ENCODE measurements around the gene TMEFF2. TPM values are rescaled to one million over a fixed set of nuclear protein-coding genes. Genes with fewer than 3 reads are reported as not detected.

TMEFF2 gene
- total RNA-seq, 2 donors from 2014 or later, result 0.21 TPM; not detected in 1

- no peak overlapping the region for H3K4me3 ChIP-seq
- H3K9me3 ChIP-seq, result no peaks in the 10 kb centered on the region
- DNase-seq (ENCODE audit: low spot score) (no peak), ATAC-seq (ENCODE audit: insufficient number of reproducible peaks, low FRiP score, low read depth) (no peak)
- H3K27me3 ChIP-seq (replicated peaks; ENCODE audit: insufficient read depth), result no peaks in the 10 kb centered on the region
- H3K4me1 ChIP-seq (ENCODE audit: control insufficient read depth in 1 of 2, low read depth in 2 of 2), result no peaks in the 10 kb centered on the region
- no peaks in the 10 kb centered on the region for H3K36me3 ChIP-seq
- no peak for TF ChIP-seq CTCF (IDR thresholded peaks at IDR 0.05)
- H3K27ac ChIP-seq, result no peak overlapping the region
Measured at GRCh38 chr2:191991442-191991841, 203.3 kb downstream of the TMEFF2 start.

- DNase-seq (ENCODE audit: low spot score), result no peak
- no peak for ATAC-seq (ENCODE audit: insufficient number of reproducible peaks, low FRiP score, low read depth)
Measured at GRCh38 chr2:191985740-191986139, 209.0 kb downstream of the TMEFF2 start.

GRCh38 chr2:191983591-191983990 lies 211.1 kb downstream of the TMEFF2 start:
- Histone ChIP-seq H3K36me3 (no peaks in the 10 kb centered on the region), H3K27ac (no peak overlapping the region), H3K9me3 (no peaks in the 10 kb centered on the region), H3K4me3 (no peak overlapping the region), H3K27me3 (replicated peaks; ENCODE audit: insufficient read depth) (no peaks in the 10 kb centered on the region), H3K4me1 (ENCODE audit: control insufficient read depth in 1 of 2, low read depth in 2 of 2) (peaks cover 0 to 7% of the 10 kb centered on the region in 2 donors)
- no peak for DNase-seq (ENCODE audit: low spot score)
- ATAC-seq (ENCODE audit: insufficient number of reproducible peaks, low FRiP score, low read depth), result no peak
- TF ChIP-seq CTCF (IDR thresholded peaks at IDR 0.05), result no peak

More at GRCh38 chr2:191985740-191986139, 209.0 kb downstream of the TMEFF2 start:
- Histone ChIP-seq H3K36me3 (no peaks in the 10 kb centered on the region), H3K9me3 (no peaks in the 10 kb centered on the region), H3K27ac (no peak overlapping the region), H3K4me1 (ENCODE audit: control insufficient read depth in 1 of 2, low read depth in 2 of 2) (peaks cover 0 to 7% of the 10 kb centered on the region in 2 donors), H3K27me3 (replicated peaks; ENCODE audit: insufficient read depth) (no peaks in the 10 kb centered on the region), H3K4me3 (no peak overlapping the region)
- no peak for TF ChIP-seq CTCF (IDR thresholded peaks at IDR 0.05)

- peaks cover 0 to 7% of the 10 kb centered on the region in 2 donors for H3K4me1 ChIP-seq (ENCODE audit: control insufficient read depth in 1 of 2, low read depth in 2 of 2)
- no peaks in the 10 kb centered on the region for H3K9me3 ChIP-seq
- H3K27ac ChIP-seq, result no peak overlapping the region
- TF ChIP-seq CTCF (IDR thresholded peaks at IDR 0.05), result no peak
- H3K36me3 ChIP-seq, result no peaks in the 10 kb centered on the region
- H3K4me3 ChIP-seq, result no peak overlapping the region
- ATAC-seq (ENCODE audit: insufficient number of reproducible peaks, low FRiP score, low read depth) (no peak), DNase-seq (ENCODE audit: low spot score) (no peak)
- H3K27me3 ChIP-seq (replicated peaks; ENCODE audit: insufficient read depth), result no peaks in the 10 kb centered on the region
Measured at GRCh38 chr2:191983186-191983585, 211.5 kb downstream of the TMEFF2 start.

- Histone ChIP-seq H3K36me3 (no peaks in the 10 kb centered on the region), H3K9me3 (no peaks in the 10 kb centered on the region), H3K4me1 (ENCODE audit: control insufficient read depth in 1 of 2, low read depth in 2 of 2) (peaks cover 0 to 8% of the 10 kb centered on the region in 2 donors), H3K4me3 (no peak overlapping the region), H3K27me3 (replicated peaks; ENCODE audit: insufficient read depth) (no peaks in the 10 kb centered on the region), H3K27ac (no peak overlapping the region)
- DNase-seq (ENCODE audit: low spot score) (no peak), ATAC-seq (ENCODE audit: insufficient number of reproducible peaks, low FRiP score, low read depth) (no peak)
- no peak for TF ChIP-seq CTCF (IDR thresholded peaks at IDR 0.05)
Measured at GRCh38 chr2:191981706-191982105, 213.0 kb downstream of the TMEFF2 start.

Data from thoracic aorta (tissue), 2 donors.